RWPE1 (cell line): ENCODE results near the gene LRCH3.
"Not testable (repeated sequence)": the region's sequence is repeated elsewhere in the genome, so short reads cannot be mapped to it uniquely, and the experiment has no call there.

Source experiments
- CTCF ChIA-PET: fragments of 350-600 bp; sonication (Branson Sonifier 250); formaldehyde crosslinking; extraction: SDS; loops from one replicate; lab custom pipeline; 2021; lab: Yijun Ruan, JAX
- POLR2A ChIA-PET: fragments of 400-600 bp; formaldehyde crosslinking; extraction: SDS; loops from one replicate; lab custom pipeline; 2020; ENCODE audit warnings: antibody characterized with exemption; ENCODE audit not compliant: low non-redundant PET; lab: Yijun Ruan, JAX
- DNase-seq: peaks from one replicate; pipeline ENCODE4 v3.0.0; 2012; ENCODE audit warnings: low spot score
- H3K27ac ChIP-seq: fragments of 450-650 bp; 2 replicates; pipeline ENCODE4 v1.5.1; 2017
- TF ChIP-seq, protein P1 (sequence below): fragments of 450-650 bp; conservative IDR thresholded peaks from 2 replicates; pipeline ENCODE4 v1.5.1; 2017; ENCODE audit warnings: low read depth, mild to moderate bottlenecking

LRCH3 gene

DNA sequence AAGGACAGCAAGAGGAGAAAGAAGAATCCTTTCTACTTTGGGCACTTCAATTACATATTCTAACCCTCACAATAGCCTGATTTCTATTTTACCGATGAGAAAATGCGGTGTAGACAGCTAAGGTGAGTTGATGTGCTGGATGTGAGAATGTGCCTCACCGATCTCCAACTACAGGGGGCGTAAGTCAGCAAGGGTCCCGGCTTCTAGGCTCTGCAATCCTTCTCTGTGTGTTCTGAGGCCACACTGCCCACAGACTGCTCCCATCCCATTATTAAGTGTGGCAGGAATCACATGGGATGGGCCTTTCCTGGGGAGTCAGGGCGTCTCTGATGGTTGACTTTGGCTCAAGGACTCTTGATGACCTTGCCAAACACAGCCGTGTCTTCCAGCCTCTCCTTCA is 135.4 kb downstream of the LRCH3 start:
- no peak overlapping the region for H3K27ac ChIP-seq
- no peak for DNase-seq
- CTCF ChIA-PET: interaction anchor here (0.6 to 0.9 kb wide), 3 partner anchors 17 to 53 kb away, joined by 3 to 4 read pairs (median 4); no protein-coding TSS in a partner anchor
- POLR2A ChIA-PET: no interaction called here
- TF ChIP-seq, protein P1, sequence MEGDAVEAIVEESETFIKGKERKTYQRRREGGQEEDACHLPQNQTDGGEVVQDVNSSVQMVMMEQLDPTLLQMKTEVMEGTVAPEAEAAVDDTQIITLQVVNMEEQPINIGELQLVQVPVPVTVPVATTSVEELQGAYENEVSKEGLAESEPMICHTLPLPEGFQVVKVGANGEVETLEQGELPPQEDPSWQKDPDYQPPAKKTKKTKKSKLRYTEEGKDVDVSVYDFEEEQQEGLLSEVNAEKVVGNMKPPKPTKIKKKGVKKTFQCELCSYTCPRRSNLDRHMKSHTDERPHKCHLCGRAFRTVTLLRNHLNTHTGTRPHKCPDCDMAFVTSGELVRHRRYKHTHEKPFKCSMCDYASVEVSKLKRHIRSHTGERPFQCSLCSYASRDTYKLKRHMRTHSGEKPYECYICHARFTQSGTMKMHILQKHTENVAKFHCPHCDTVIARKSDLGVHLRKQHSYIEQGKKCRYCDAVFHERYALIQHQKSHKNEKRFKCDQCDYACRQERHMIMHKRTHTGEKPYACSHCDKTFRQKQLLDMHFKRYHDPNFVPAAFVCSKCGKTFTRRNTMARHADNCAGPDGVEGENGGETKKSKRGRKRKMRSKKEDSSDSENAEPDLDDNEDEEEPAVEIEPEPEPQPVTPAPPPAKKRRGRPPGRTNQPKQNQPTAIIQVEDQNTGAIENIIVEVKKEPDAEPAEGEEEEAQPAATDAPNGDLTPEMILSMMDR: no peak

DNA sequence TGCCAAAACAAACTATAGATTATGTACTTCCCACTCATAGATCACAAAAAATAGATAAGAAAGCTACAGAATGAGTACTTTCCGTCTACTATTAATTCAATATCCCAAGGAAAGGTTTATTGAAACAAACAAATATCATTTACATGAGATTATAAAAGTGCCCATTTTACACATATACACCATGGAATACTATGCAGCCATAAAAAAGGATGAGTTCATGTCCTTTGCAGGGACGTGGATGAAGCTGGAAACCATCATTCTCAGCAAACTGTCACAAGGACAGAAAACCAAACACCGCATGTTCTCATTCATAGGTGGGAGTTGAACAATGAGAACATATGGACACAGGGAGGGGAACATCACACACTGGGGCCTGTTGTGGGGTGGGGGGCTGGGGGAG is 136.5 kb downstream of the LRCH3 start:
- CTCF ChIA-PET, POLR2A ChIA-PET, DNase-seq, H3K27ac ChIP-seq: not testable (repeated sequence)

DNA sequence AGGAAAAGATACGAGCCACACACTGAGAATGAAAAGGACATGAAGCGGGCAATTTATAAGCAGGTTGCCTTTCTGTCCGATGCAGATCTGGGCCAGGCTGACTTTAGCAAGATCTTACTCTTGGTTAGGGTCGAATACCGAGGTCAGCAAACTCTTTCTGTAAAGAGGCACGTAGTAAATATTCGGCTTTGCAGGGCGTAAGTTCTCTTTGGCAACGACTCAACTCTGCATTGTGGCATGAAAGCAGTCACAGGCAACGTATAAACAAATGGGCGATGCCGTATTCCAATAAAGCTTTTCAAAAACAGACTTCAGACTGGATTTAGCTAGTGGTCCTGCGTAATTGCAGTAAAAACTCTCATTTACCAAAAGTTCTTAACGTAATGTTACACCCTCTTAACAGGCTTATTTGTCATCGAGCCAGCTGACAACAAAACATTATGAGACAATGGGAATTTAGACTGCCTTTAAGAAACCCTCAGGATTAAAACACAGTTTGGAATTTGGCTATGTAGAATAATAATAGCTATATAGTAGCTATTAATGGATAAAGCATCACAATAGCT is 145.8 kb downstream of the LRCH3 start:
- DNase-seq: no peak
- CTCF ChIA-PET: interaction anchor here (0.7 to 1.1 kb wide), 2 partner anchors 31 to 47 kb away, joined by 4 to 5 read pairs; no protein-coding TSS in a partner anchor

More for the DNA sequence above, 145.8 kb downstream of the LRCH3 start:
- POLR2A ChIA-PET: no interaction called here
- no peak overlapping the region for H3K27ac ChIP-seq
- TF ChIP-seq, protein P1: no peak
